Hematopoietic multipotent progenitor cell (in vitro differentiated cells): Measurements from ENCODE around the gene USE1. TPM values are rescaled to one million over a fixed set of nuclear protein-coding genes. Genes with fewer than 3 reads are reported as not detected.
"Not testable (repeated sequence)": the region's sequence is repeated elsewhere in the genome, so short reads cannot be mapped to it uniquely, and the experiment has no call there.

Experiments
- DNase-seq, 3 donors: peaks; one replicate each; pipeline ENCODE4 v3.0.0-alpha.2; 2011 to 2015; ENCODE audit warnings: low read depth in 2 of 3, low spot score in 2 of 3
- total RNA-seq: library from RNA; depleted of rRNA; stranded (reverse); fragments of >200 nt; gene quantifications from one replicate; pipeline ENCODE4 v1.2.3, GENCODE V29; 2012

Gene USE1, protein sequence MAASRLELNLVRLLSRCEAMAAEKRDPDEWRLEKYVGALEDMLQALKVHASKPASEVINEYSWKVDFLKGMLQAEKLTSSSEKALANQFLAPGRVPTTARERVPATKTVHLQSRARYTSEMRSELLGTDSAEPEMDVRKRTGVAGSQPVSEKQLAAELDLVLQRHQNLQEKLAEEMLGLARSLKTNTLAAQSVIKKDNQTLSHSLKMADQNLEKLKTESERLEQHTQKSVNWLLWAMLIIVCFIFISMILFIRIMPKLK
- 50.4 TPM for total RNA-seq

DNA sequence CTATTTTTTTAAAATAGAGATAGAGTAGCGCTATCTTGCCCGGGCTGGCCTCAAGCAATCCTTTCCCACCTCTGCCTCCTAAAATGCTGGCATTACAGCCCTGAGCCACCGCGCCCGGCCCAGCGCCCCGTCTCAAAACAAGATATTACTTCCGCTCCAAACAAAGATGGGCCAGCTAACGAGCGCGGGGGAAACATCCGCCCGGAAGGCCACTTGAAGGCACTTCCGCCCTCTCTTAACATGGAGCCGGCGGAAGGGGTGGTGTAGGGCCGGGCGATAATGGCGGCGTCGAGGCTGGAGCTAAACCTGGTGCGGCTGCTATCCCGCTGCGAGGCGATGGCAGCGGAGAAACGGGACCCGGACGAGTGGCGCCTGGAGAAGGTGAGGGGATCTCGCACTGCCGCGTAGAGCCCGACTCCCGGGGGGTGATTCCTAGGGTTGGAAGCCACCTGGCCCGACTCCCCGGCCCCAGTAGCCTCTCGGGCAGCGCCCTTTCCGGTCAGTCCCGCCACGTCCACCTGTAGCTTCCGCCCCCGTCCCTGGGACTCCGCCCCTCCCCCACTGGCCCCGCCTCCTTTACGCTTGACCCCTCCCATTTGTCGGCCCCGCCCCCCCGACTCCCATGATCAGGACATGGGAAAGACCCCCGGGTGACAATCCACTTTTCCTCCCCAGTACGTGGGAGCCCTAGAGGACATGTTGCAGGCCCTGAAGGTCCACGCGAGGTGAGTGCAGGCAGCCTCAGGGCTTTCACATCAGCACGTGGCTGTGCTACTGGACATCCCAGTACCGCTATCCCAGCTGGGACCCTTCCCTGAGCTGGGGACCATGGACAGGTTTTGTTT is at the start of gene USE1:
USE1 (plus strand) TSS at position 231 of the 845 bp plus-strand sequence; CDS start at position 280, 49 bp downstream.
- DNase-seq: peak; percentile 75 to 97 (median 93)

DNA sequence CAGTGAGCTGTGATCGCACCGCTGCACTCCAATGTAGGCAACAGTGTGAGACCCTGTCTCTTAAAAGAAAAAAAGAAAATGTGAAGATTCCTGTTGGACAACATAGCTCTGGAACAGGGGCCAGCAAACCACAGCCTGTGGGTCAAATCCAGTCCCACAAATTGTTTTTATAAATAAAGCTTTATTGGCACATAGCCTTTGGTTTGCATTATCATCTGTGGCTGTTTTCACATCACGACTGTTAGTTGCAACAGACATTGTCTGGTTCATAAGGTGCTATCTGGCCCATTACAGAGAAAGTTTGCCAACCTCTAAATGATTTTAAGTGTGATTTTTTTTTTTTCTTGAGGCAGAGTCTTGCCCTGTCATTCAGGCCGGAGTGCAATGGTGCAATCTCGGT is 49.4 kb upstream of the USE1 start:
- DNase-seq: no peak

DNA sequence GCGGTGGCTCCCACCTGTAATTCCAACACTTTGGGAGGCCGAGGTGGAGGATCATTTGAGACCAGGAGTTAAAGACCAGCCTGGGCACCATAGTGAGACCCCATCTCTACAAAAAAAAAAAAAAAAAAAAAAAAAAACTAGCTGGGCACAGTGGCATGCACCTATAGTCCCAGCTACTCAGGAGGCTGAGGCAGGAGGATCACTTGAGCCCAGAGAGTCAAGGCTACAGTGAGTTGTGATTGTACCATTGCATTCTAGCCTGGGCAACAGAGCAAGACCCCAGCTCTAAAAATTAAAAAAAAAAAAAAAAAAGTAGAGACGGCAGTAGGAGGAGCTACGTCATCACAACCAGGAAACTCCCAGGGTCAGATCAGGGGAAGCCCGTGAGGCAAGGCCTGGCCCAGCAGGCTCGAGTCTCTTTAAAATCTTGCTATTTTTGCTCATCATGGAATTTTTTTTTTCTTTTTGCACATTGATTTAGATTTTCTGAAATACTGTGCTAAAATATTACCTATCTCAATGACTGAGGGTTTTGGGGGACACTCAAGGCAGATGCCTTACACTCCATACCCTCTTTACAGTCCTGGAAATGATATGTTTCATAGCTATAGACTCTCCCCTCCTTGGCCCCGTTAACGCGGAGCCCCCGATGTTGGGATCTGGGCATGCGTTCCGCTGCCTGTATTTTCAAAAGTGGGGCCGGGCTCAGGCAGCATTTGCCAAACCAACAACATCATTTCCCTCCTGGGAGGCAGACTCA is 44.4 kb upstream of the USE1 start:
- DNase-seq: peak in 2 of 3 donors; percentile 19 to 22

DNA sequence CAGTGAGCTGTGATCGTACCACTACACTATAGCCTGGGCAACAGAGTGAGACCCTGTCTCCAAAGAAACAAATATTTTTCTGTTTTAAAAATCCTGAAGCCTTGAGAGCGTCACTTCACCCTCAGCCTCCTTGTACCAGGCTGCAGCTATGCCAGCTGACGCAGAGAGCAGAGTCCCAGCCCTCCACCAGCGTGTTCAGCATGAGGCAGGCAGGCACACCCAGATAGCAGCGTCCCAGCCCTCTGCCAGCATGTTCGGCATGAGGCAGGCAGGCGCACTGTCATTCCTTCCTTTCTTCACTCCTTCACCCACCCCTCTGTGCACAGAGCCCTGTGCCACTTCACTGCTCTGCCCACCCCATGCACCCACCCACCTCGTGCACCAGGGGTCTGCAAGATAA is 43.3 kb upstream of the USE1 start:
- DNase-seq: no peak

GRCh38 chr19:17172624-17173345 is 42.4 kb upstream of the USE1 start:
- DNase-seq: no peak

- DNase-seq: no peak
Measured at GRCh38 chr19:17178291-17178690, 36.9 kb upstream of the USE1 start.

DNA sequence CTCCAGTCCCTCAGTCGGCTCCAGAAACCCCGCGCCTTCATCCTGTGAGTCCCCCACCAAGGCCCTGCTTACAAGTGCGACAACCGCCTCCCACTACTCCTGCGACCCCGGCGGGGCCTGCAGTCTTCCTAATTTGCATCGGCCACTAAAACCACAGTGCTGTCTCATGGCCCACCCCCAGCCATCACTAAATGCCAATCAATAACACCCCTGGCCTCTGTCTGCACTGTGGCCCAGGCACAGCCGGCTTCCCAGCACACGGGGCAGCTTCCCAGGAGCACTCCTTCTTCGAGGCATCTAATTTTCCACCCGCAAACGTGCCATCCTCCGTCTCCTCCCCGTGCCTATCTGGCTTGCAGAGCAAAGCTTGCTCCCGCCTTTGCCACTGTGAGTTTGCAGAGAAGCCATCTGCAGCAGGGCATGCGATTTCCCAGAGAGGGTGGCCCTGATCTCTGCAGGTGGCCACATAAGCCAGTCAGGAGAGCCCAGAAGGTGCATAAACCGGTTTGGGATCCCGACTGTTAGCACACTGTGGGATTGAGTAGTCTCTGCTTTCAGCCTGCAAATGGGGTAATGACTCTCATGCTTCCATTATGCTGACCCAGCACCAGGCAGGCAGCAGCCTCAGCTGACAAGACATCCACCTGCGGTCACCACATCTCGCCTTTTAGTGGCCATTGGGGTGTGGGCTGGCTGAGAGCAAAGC is 34.0 kb upstream of the USE1 start:
- DNase-seq: no peak

DNA sequence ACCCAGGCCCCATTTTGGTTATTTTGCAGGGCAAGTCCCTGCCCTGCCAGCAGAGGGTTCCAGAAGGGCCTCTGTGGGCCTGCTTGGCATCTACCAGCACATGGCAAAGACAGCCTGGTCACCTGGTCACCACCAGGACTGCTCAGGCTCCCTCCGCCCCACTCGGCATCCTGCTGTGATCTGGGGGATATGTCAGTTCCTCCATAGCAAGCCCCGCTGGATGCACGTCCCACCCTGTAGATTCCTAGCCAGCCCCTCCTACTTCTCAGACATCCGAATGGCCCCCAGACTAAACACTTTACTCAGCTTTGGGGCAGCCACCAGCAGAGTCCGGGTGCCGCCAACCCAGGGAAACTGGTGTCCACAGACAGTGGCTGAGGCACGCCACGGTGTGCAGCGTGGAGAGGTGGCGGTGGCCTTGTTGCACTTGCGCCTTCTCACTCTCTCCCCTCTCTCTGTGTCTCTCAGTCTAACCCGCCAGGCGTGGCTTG is 31.8 kb upstream of the USE1 start:
- DNase-seq: peak in 2 of 3 donors; percentile 30 to 51

DNA sequence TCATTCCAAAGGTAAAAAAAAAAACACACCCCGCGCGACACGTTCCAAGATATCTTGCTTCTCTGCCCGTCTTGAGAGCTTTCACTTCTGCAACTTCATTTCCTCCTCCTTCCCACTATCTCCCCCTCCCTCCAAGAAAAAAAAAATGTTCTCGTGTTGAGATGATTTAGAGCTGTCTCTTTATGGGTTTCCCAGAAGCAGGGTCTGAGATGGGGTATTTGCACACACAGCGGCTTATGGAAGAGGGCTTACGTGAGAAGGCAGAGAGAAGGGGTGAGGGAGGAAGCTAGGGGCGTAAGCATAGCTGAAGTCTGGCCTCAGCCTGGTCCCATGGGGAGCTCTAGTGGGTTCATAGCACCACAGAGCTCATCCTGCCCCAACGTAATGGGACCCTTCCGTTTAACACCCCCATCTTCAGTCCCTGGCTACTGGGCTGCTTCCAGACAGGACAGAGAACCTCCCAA is 31.3 kb upstream of the USE1 start:
- peak in 2 of 3 donors; percentile 54 to 74 for DNase-seq

DNA sequence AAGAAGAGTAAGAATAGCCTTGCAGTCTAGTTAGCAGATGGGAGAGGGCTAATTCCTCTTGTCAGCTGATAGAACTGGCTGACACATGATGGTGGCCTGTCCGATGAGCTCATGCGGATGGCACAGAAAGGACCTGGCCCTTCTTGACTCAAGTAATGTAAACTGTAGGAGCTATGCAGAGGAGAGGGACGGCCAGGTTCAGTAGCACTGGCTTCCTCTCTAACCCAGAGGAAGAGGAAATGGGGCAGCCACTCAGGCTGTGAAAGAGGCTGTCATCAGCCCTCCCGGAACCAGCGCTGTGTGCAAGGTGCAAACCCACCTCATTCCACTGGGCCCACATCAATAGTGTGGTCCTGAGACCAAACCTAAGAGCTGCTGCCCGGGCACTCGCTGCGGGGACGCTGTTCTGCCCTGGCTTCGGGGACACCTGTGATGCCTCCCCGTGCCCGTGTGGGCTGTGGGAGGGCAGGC is 30.8 kb upstream of the USE1 start:
- peak; percentile 23 to 37 (median 24) for DNase-seq

DNA sequence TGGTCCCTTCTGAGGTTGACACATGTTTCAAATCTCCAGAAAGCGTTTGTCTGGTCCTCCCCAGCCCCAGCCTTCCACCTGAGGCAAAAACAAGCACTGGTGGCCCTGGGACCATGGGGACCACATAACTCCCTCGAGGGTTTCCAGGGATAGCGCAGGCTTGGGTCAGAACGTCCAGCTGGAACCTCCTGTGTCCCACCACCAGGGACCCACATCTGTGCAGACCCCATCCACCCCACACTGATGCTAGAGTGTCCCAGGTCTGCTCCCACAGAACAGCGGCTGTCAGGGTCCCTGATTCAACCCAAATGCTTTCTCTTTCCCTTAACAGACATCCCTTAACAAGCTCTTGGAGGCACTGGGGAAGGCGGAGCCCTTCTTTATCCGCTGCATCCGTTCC is 29.6 kb upstream of the USE1 start:
- DNase-seq: no peak

GRCh38 chr19:17191736-17192135 is 23.4 kb upstream of the USE1 start:
- not testable (repeated sequence) for DNase-seq

DNA sequence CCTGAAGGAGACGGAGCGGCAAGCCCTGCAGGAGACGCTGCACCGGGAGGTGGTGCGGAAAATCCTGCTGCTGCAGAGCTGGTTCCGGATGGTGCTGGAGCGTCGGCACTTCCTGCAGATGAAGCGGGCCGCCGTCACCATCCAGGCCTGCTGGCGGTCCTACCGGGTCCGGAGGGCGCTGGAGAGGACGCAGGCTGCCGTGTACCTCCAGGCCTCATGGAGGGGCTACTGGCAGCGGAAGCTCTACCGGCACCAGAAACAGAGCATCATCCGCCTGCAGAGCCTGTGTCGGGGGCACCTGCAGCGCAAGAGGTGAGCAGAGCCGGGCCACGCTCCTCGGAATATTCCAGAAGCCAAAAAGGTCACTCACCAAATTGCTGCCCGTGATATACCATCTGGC is 22.4 kb upstream of the USE1 start:
- no peak for DNase-seq

- no peak for DNase-seq
Measured at GRCh38 chr19:17194608-17195007, 20.5 kb upstream of the USE1 start.

DNA sequence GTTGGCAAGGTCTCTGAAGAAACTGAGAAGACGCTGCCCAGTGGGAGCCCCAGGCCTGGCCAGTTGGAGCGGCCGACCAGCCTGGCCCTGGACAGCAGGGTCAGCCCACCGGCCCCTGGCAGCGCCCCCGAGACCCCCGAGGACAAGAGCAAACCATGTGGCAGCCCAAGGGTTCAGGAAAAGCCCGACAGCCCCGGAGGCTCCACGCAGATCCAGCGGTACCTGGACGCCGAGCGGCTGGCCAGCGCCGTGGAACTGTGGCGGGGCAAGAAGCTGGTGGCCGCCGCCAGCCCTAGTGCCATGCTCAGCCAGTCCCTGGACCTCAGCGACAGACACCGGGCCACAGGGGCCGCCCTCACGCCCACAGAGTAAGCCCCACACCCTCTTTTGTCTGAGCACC is 20.1 kb upstream of the USE1 start:
- DNase-seq: no peak

GRCh38 chr19:17196610-17197009 is 18.5 kb upstream of the USE1 start:
- no peak for DNase-seq

DNA sequence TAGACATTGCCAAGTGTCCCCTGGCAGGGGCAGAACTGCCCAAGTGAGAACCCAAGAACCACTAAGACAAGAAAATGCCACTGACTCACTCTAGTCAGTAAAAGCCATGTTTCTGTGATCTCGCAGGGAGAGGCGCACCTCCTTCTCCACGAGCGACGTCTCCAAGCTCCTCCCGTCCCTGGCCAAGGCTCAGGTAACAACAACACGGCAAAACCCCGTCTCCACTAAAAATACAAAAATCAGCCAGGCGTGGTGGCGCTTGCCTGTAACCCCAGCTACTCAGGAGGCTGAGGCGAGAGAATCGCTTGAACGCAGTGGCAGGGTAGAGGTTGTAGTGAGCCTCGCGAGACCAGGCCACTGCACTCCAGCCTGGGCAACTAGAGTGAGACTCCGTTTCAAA is 17.5 kb upstream of the USE1 start:
- no peak for DNase-seq

GRCh38 chr19:17200408-17201079 is 14.6 kb upstream of the USE1 start:
- DNase-seq: no peak

- DNase-seq: peak in 1 of 3 donors; percentile 20
Measured at GRCh38 chr19:17202249-17202648, 12.9 kb upstream of the USE1 start.
